Mesenchymal stem cell (in vitro differentiated cells and primary cell): ENCODE results near the gene IFITM10.

Experiments
- DNase-seq: peaks from one replicate; pipeline ENCODE4 v3.0.0-alpha.2; 2013
- H2AFZ ChIP-seq: one replicate; pipeline ENCODE4 v1.6.1; 2013; ENCODE audit warnings: low read depth, mild to moderate bottlenecking, control low read depth, inconsistent platforms, low read length, moderate library complexity
- H2AK5ac ChIP-seq: 2 replicates; pipeline ENCODE4 v1.6.1; 2013; ENCODE audit warnings: low read length, moderate library complexity, mild to moderate bottlenecking, inconsistent platforms; ENCODE audit not compliant: severe bottlenecking
- H2BK120ac ChIP-seq: one replicate; pipeline ENCODE4 v1.6.1; 2013; ENCODE audit warnings: low read depth, mild to moderate bottlenecking, inconsistent platforms, low read length, moderate library complexity
- H2BK12ac ChIP-seq, 2 experiments: one replicate each; pipeline ENCODE4 v1.6.1; 2013; ENCODE audit warnings: inconsistent platforms in 2 of 2, low read length in 2 of 2, mild to moderate bottlenecking in 2 of 2, moderate library complexity in 2 of 2, control low read depth in 1 of 2
- H2BK15ac ChIP-seq: one replicate; pipeline ENCODE4 v1.6.1; 2013; ENCODE audit warnings: mild to moderate bottlenecking, low read depth, inconsistent platforms; ENCODE audit not compliant: poor library complexity, severe bottlenecking
- H2BK5ac ChIP-seq: 2 replicates; pipeline ENCODE4 v1.6.1; 2013; ENCODE audit warnings: low read depth, mild to moderate bottlenecking, low read length, control low read depth, inconsistent platforms; ENCODE audit not compliant: poor library complexity, severe bottlenecking
- H3K14ac ChIP-seq, 2 experiments: one replicate each; pipeline ENCODE4 v1.6.1; 2013; ENCODE audit warnings: inconsistent platforms in 2 of 2, low read length in 2 of 2, control low read depth in 1 of 2, mild to moderate bottlenecking in 1 of 2, moderate library complexity in 1 of 2
- H3K18ac ChIP-seq, 2 experiments: one replicate each; pipeline ENCODE4 v1.6.1; 2013; ENCODE audit warnings: inconsistent platforms in 2 of 2, low read length in 2 of 2, control low read depth in 1 of 2, low read depth in 1 of 2, mild to moderate bottlenecking in 1 of 2
- H3K23ac ChIP-seq, 2 experiments: one replicate each; pipeline ENCODE4 v1.6.1; 2013; ENCODE audit warnings: inconsistent platforms in 2 of 2, low read length in 2 of 2, mild to moderate bottlenecking in 2 of 2, moderate library complexity in 2 of 2, control low read depth in 1 of 2
- H3K27ac ChIP-seq: 2 replicates; pipeline ENCODE4 v1.5.1; 2013; ENCODE audit warnings: mild to moderate bottlenecking, moderate library complexity, low read length, control low read depth, inconsistent platforms; ENCODE audit not compliant: poor library complexity, severe bottlenecking
- H3K27me3 ChIP-seq, 2 experiments: 2 replicates each; pipeline versions ENCODE4 v1.6.1 to v1.7.0; 2013; ENCODE audit warnings: low read length in 2 of 2, mild to moderate bottlenecking in 2 of 2, moderate library complexity in 2 of 2, control low read depth in 1 of 2, inconsistent platforms in 1 of 2; ENCODE audit not compliant: control insufficient read depth in 1 of 2, insufficient read depth in 1 of 2
- H3K36me3 ChIP-seq, 2 experiments: 2 replicates each; pipeline versions ENCODE4 v1.6.1 to v1.7.0; 2013; ENCODE audit warnings: low read length in 2 of 2, control low read depth in 1 of 2, inconsistent platforms in 1 of 2, low read depth in 1 of 2, mild to moderate bottlenecking in 1 of 2; ENCODE audit not compliant: insufficient read depth in 2 of 2, control insufficient read depth in 1 of 2
- H3K4ac ChIP-seq, 2 experiments: one replicate each; pipeline ENCODE4 v1.6.1; 2013; ENCODE audit warnings: inconsistent platforms in 2 of 2, low read length in 2 of 2, mild to moderate bottlenecking in 2 of 2, moderate library complexity in 2 of 2, control low read depth in 1 of 2, low read depth in 1 of 2
- H3K4me1 ChIP-seq: 2 replicates; pipeline ENCODE4 v1.6.1; 2013; ENCODE audit warnings: low read depth, low read length, control low read depth; ENCODE audit not compliant: control insufficient read depth, insufficient read depth
- H3K4me2 ChIP-seq: 2 replicates; pipeline ENCODE4 v1.6.1; 2013; ENCODE audit warnings: low read length, mild to moderate bottlenecking, inconsistent platforms; ENCODE audit not compliant: poor library complexity, severe bottlenecking
- H3K4me3 ChIP-seq, 2 experiments: 2 replicates each; pipeline versions ENCODE4 v1.5.1 to v1.7.0; 2013; ENCODE audit warnings: low read length in 2 of 2, mild to moderate bottlenecking in 2 of 2, control low read depth in 1 of 2, low read depth in 1 of 2; ENCODE audit not compliant: insufficient read depth in 1 of 2
- H3K79me1 ChIP-seq: replicated peaks from 2 replicates; pipeline ENCODE4 v1.6.1; 2013; ENCODE audit warnings: mild to moderate bottlenecking, control low read depth, low read length, inconsistent platforms; ENCODE audit not compliant: poor library complexity, severe bottlenecking
- H3K9ac ChIP-seq: 2 replicates; pipeline ENCODE4 v1.7.0; 2013; ENCODE audit warnings: mild to moderate bottlenecking, low read length, moderate library complexity
- H3K9me3 ChIP-seq: 2 replicates; pipeline ENCODE4 v1.7.0; 2013; ENCODE audit warnings: mild to moderate bottlenecking, low read length; ENCODE audit not compliant: control insufficient read depth
- H4K8ac ChIP-seq: one replicate; pipeline ENCODE4 v1.6.1; 2013; ENCODE audit warnings: inconsistent platforms, mild to moderate bottlenecking, low read length, moderate library complexity
- H4K91ac ChIP-seq: one replicate; pipeline ENCODE4 v1.6.1; 2013; ENCODE audit warnings: mild to moderate bottlenecking, low read length, inconsistent platforms
- WGBS: methylation state at CpG from one replicate; pipeline ENCODE4 v1.1.7; 2013; ENCODE audit warnings: mixed read lengths; 5-methylcytosine and 5-hydroxymethylcytosine counted together

The IFITM10 gene

DNA sequence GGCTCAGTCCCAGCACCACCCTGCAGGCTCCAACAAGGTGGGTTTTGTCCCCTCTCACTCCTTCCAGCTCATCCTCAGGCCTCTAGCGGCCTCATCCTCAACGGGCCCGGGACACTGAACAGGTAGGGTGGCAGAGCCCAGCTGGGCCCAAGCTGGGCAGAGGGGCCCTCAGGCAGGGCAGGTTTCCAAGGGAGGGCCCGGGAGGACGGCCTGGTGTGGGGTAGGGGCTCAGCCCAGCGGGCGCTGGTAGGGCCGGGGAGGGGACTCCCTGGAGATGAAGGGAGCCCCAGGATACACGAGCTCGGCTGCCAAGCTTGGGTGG lies 2.5 kb upstream of the IFITM10 start:
- no peak overlapping the region for H2AFZ ChIP-seq
- H2BK5ac ChIP-seq, result no peak overlapping the region
- no peaks in the 10 kb centered on the region for H3K9me3 ChIP-seq

DNA sequence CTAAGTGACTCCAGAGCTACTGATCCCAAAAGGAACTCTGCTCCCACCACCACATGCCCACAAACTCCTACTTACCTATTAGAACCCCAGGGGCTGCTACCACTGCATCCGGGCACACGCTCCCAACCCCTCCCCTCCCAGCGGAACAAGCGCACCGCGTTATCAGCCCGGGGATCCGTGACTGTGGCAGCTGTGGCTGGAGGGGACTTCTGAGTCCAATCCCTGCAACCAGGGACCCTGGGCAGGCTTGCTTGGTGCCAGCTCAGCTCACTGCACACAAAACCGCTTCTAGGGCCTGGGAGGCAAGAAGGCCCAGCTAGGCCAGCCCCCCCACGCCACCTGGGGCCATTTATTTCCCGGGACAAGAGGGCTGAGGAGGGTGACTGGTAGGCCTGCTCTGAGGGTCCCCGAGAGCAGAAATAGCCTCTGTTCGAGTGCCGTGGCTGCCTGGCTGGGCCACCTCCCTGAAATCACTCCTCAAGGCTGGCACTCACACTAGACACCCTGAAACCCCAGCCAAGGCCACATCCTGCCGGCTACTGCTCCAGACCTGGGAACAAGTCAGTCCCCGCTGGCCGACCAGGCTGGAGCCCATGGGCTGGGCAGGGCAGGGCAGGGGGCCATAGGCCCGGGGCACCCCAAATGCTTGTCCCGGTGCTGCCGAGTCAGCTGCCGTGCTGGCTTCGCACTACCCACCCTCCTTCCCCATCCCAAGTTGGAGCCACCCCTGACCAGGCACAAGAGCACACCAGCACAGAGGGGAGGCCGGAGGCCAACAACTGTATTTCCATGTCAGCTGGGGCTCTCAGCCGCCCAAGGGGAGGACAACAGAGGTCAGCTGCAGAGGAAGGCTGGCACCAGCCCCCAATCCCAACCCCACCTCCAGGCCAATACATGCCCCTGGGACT lies 1.9 kb upstream of the IFITM10 start:
- Histone ChIP-seq H4K91ac (no peak overlapping the region), H3K4me1 (peaks cover 42% of the 10 kb centered on the region), H3K23ac (no peak overlapping the region), H3K27ac (no peak overlapping the region), H3K27me3 (peaks cover 0 to 12% of the 10 kb centered on the region in 2 experiments), H2BK5ac (no peak overlapping the region), H2BK12ac (no peak overlapping the region), H3K36me3 (peaks cover 52 to 71% of the 10 kb centered on the region in 2 experiments), H3K14ac (no peak overlapping the region), H3K18ac (no peak overlapping the region), H3K4me3 (no peak overlapping the region), H2AFZ (no peak overlapping the region), H2AK5ac (no peak overlapping the region), H3K4me2 (no peak overlapping the region), H3K9ac (no peak overlapping the region), H2BK120ac (no peak overlapping the region), H3K79me1 (peaks cover 16% of the 10 kb centered on the region), H2BK15ac (no peak overlapping the region), H3K4ac (no peak overlapping the region), H3K9me3 (no peaks in the 10 kb centered on the region), H4K8ac (no peak overlapping the region)
- WGBS, result 94% methylated on average over 22 of the region's 24 CpGs
- no peak for DNase-seq

More for the DNA sequence above, 2.5 kb upstream of the IFITM10 start:
- no peak overlapping the region for H2AK5ac ChIP-seq
- no peak for DNase-seq
- no peak overlapping the region for H2BK120ac ChIP-seq
- H4K8ac ChIP-seq, result no peak overlapping the region
- H3K4ac ChIP-seq, result no peak overlapping the region
- H3K9ac ChIP-seq, result no peak overlapping the region
- peaks cover 17% of the 10 kb centered on the region for H3K79me1 ChIP-seq
- no peak overlapping the region for H2BK15ac ChIP-seq
- no peak overlapping the region for H3K14ac ChIP-seq
- no peak overlapping the region for H3K4me3 ChIP-seq
- H3K4me2 ChIP-seq, result no peak overlapping the region
- WGBS, result 98% methylated on average over 8 of the region's 10 CpGs
- H3K18ac ChIP-seq, result no peak overlapping the region
- peaks cover 0 to 12% of the 10 kb centered on the region in 2 experiments for H3K27me3 ChIP-seq
- no peak overlapping the region for H4K91ac ChIP-seq
- H3K23ac ChIP-seq, result no peak overlapping the region
- H3K4me1 ChIP-seq, result peaks cover 48% of the 10 kb centered on the region
- no peak overlapping the region for H2BK12ac ChIP-seq
- H3K36me3 ChIP-seq, result peaks cover 57 to 72% of the 10 kb centered on the region in 2 experiments
- no peak overlapping the region for H3K27ac ChIP-seq

DNA sequence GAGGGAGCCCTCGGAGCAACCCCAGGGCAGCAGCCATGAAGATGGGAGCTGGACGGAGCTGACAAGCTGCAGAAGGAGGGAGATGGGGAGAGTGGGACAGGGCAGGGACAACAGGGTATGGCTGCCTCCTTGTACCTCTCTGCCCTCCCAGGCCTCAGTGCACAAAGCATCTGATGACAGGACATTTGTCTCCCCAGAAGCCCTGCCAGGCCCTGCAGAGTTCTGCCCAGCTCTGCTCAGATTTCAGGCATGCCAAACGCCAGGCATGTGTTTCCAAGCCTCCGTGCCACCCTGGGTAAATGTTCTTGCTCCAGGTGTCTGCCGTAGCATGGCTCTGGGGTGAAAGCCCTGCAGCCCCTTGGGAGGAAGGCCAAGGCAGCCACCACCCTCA lies 1.1 kb upstream of the IFITM10 start:
- no peak overlapping the region for H3K27ac ChIP-seq
- H2AFZ ChIP-seq, result no peak overlapping the region
- H3K36me3 ChIP-seq, result peaks cover 45 to 70% of the 10 kb centered on the region in 2 experiments
- H2BK12ac ChIP-seq, result no peak overlapping the region
- H3K4me2 ChIP-seq, result no peak overlapping the region
- no peak overlapping the region for H4K8ac ChIP-seq
- H3K4ac ChIP-seq, result no peak overlapping the region
- 92% methylated on average over 5 of the region's 5 CpGs for WGBS
- no peak overlapping the region for H3K23ac ChIP-seq
- H2AK5ac ChIP-seq, result no peak overlapping the region
- no peak overlapping the region for H2BK5ac ChIP-seq
- H4K91ac ChIP-seq, result no peak overlapping the region
- H3K4me3 ChIP-seq, result no peak overlapping the region
- H3K4me1 ChIP-seq, result peaks cover 40% of the 10 kb centered on the region
- no peak overlapping the region for H3K18ac ChIP-seq
- no peak overlapping the region for H2BK15ac ChIP-seq
- no peak overlapping the region for H2BK120ac ChIP-seq
- H3K79me1 ChIP-seq, result peaks cover 11% of the 10 kb centered on the region
- no peak for DNase-seq
- H3K9me3 ChIP-seq, result no peaks in the 10 kb centered on the region
- H3K14ac ChIP-seq, result no peak overlapping the region
- H3K27me3 ChIP-seq, result peaks cover 0 to 12% of the 10 kb centered on the region in 2 experiments
- H3K9ac ChIP-seq, result peak overlapping the region; percentile 85

DNA sequence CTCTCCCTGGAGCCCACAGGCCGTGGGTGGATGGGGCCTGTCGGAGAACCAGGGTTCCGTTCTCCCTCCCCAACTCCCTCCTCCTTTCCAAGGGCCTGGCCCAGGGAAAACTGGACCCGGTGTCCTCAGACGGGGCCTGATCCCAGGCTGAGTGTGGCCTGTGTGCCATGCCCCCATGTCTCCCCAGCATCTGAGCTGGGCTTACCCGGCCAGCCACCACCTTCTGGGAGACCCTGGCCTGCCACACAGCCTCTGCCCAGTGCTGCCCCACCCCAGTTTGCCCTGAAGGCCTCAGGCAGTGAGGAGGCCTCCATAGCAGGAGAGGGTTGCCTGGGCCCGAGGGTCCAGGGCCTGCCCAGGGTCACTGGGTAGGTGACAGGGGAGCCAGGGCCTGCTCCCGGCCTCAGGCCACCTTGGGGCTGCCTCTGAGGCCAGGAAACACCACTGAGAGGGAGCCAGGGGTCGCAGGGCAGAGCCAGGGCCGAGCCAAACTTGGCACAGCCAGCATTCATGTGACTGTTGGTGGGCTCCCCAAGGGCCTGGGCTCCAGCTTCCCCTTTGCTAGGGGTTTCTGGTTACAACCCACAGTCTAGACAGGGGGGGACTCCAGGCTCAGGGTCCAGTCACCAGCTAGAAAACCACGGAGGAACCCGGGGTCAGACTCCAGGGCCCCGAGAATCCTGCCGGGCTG lies 590 bp upstream of the IFITM10 start:
- 86% methylated on average over 14 of the region's 14 CpGs for WGBS

More for the DNA sequence above, 590 bp upstream of the IFITM10 start:
- H3K9me3 ChIP-seq, result no peaks in the 10 kb centered on the region
- H2AK5ac ChIP-seq, result no peak overlapping the region
- H3K4me2 ChIP-seq, result no peak overlapping the region
- H3K23ac ChIP-seq, result no peak overlapping the region
- no peak overlapping the region for H3K4me3 ChIP-seq
- no peak overlapping the region for H3K27ac ChIP-seq
- peaks cover 10% of the 10 kb centered on the region for H3K79me1 ChIP-seq
- H3K27me3 ChIP-seq, result peaks cover 0 to 12% of the 10 kb centered on the region in 2 experiments
- peak overlapping the region; percentile 56 to 85 for H3K18ac ChIP-seq
- H2BK15ac ChIP-seq, result peak overlapping the region; percentile 62
- H2AFZ ChIP-seq, result no peak overlapping the region
- peak overlapping the region; percentile 80 for H4K91ac ChIP-seq
- peak overlapping the region; percentile 29 to 59 for H2BK12ac ChIP-seq
- peak overlapping the region; percentile 20 for H4K8ac ChIP-seq
- DNase-seq, result peak; percentile 30
- peak overlapping the region in 1 of 2 experiments; percentile 44 for H3K4ac ChIP-seq
- peak overlapping the region in 1 of 2 experiments; percentile 69 for H3K14ac ChIP-seq
- H2BK120ac ChIP-seq, result no peak overlapping the region
- peaks cover 44 to 66% of the 10 kb centered on the region in 2 experiments for H3K36me3 ChIP-seq
- H3K9ac ChIP-seq, result peak overlapping the region; percentile 85
- H3K4me1 ChIP-seq, result peaks cover 38% of the 10 kb centered on the region
- no peak overlapping the region for H2BK5ac ChIP-seq
